ENCODE measurements around the gene MBD3L1. TPM values are rescaled to one million over a fixed set of nuclear protein-coding genes. Genes with fewer than 3 reads are reported as not detected.

Gene MBD3L1
- total and polyA plus RNA-seq, 2 of the 4 experiments (the other 2 are of a cell fraction) = not detected

GRCh38 chr19:8835446-8835845 is 3.3 kb downstream of the MBD3L1 start:
- no peak overlapping the region for H4K91ac ChIP-seq (ENCODE audit: insufficient read depth, low read depth, low read length)
- in situ Hi-C loops (cut with MboI; ENCODE audit: low sequenced_read_pairs) (no loop called here), intact Hi-C loops (cut with micrococcal nuclease) (no loop called here), dilution Hi-C loops (cut with HindIII; ENCODE audit: low sequenced_read_pairs, unreplicated experiment) (no loop called here)
- no peaks in the 10 kb centered on the region; the same call in 1 of the 2 replicates for H3K9me3 ChIP-seq (ENCODE audit: control insufficient read depth, insufficient read depth, low read length)
- H2BK20ac ChIP-seq (ENCODE audit: low read depth, low read length) = no peak overlapping the region
- H3K14ac ChIP-seq (replicated peaks; ENCODE audit: low read depth, low read length) = no peak overlapping the region
- no peaks in the 10 kb centered on the region for H3K36me3 ChIP-seq (ENCODE audit: control insufficient read depth, insufficient read depth, low read length)
- H2BK15ac ChIP-seq (ENCODE audit: low read depth, low read length) = no peak overlapping the region
- CTCF ChIA-PET = no interaction called here
- no peak overlapping the region for H3K18ac ChIP-seq (ENCODE audit: low read depth, low read length)
- DNase-seq = no peak
- H3K27me3 ChIP-seq (ENCODE audit: control insufficient read depth, insufficient read depth, low read length) = no peaks in the 10 kb centered on the region
- H4K8ac ChIP-seq (ENCODE audit: low read depth in 2 of 2, low read length in 2 of 2) = no peak overlapping the region
- WGBS, 2 experiments (ENCODE audit: extremely low coverage in 2 of 2, insufficient read length in 1 of 2) = no CpG with 5 or more reads among the region's 2 CpGs
- no peaks in the 10 kb centered on the region for H3K9me1 ChIP-seq (ENCODE audit: insufficient read depth, low read length)
- no peak overlapping the region for H3K56ac ChIP-seq (ENCODE audit: extremely low read depth, insufficient read depth, low read length)
- H3K9ac ChIP-seq (ENCODE audit: low read depth, low read length) = no peak overlapping the region
- no peak overlapping the region for H3K4me2 ChIP-seq (ENCODE audit: low read depth, low read length)
- no peak overlapping the region for H3K4me3 ChIP-seq (ENCODE audit: insufficient read depth, low read depth, low read length)
- no TSS peak for BruUV-seq (replicated peaks)
- no peak overlapping the region for H2AK5ac ChIP-seq (ENCODE audit: low read depth, low read length)
- H3K4me1 ChIP-seq (ENCODE audit: control insufficient read depth, insufficient read depth, low read length) = peaks cover 4% of the 10 kb centered on the region
- no peaks in the 10 kb centered on the region for H4K20me1 ChIP-seq (ENCODE audit: insufficient read depth, low read length)
- peaks cover 8 to 9% of the 10 kb centered on the region in 2 experiments; a peak in 3 of 4 replicates for H3K79me1 ChIP-seq (ENCODE audit: low read depth in 1 of 2, low read length in 2 of 2)
- POLR2A ChIA-PET (ENCODE audit: unreplicated experiment) = no interaction called here
- no peak overlapping the region for H3K27ac ChIP-seq (ENCODE audit: insufficient read depth, low read length)
- no peak overlapping the region for H2AK9ac ChIP-seq (replicated peaks; ENCODE audit: low read depth, low read length, poor library complexity)
- no peak overlapping the region for H2BK5ac ChIP-seq (ENCODE audit: low read depth, low read length, poor library complexity, severe bottlenecking)
- no peak overlapping the region for H3K4ac ChIP-seq (ENCODE audit: low read depth, low read length)
- TF ChIP-seq CEBPB (IDR thresholded peaks at IDR 0.05; ENCODE audit: low read depth, low read length) = no peak
- TF ChIP-seq POLR2A (IDR thresholded peaks at IDR 0.05; ENCODE audit: low read depth, low read length) = no peak
- no peak for TF ChIP-seq CTCF (conservative IDR thresholded peaks at IDR 0.05; ENCODE audit: low read depth, low read length)
- TF ChIP-seq RFX5 (IDR thresholded peaks at IDR 0.05; ENCODE audit: low read depth, low read length) = no peak
- TF ChIP-seq MXI1 (IDR thresholded peaks at IDR 0.05; ENCODE audit: borderline replicate concordance, low read depth, low read length) = no peak
- TF ChIP-seq RCOR1 (IDR thresholded peaks at IDR 0.05; ENCODE audit: insufficient replicate concordance, low read length) = no peak
- no peak for TF ChIP-seq NFE2L2 (IDR thresholded peaks at IDR 0.05; ENCODE audit: low read depth, low read length)
- no peak for TF ChIP-seq CHD1 (IDR thresholded peaks at IDR 0.05; ENCODE audit: low read depth, low read length)
- TF ChIP-seq BHLHE40 (IDR thresholded peaks at IDR 0.05; ENCODE audit: low read depth, low read length) = no peak
- TF ChIP-seq USF2 (IDR thresholded peaks at IDR 0.05; ENCODE audit: low read depth, low read length) = no peak
- no peak for TF ChIP-seq MAFK (IDR thresholded peaks at IDR 0.05; ENCODE audit: low read depth, low read length)
- no peak for TF ChIP-seq RAD21 (IDR thresholded peaks at IDR 0.05; ENCODE audit: low read length)
- TF ChIP-seq SMC3 (IDR thresholded peaks at IDR 0.05; ENCODE audit: low read depth, low read length) = no peak
- no peak for TF ChIP-seq ELK1 (IDR thresholded peaks at IDR 0.05; ENCODE audit: borderline replicate concordance, low read depth, low read length)
- TF ChIP-seq MAZ (IDR thresholded peaks at IDR 0.05; ENCODE audit: borderline replicate concordance, low read depth, low read length) = no peak
- no peak for TF ChIP-seq FOS (IDR thresholded peaks at IDR 0.05; ENCODE audit: low read depth, low read length)
- no peak overlapping the region for H2AFZ ChIP-seq (replicated peaks; ENCODE audit: low read length, poor library complexity)
- ATAC-seq (ENCODE audit: low read depth) = no peak
- H2BK120ac ChIP-seq (ENCODE audit: low read depth, low read length) = no peak overlapping the region
- no peak overlapping the region for H4K5ac ChIP-seq (ENCODE audit: low read depth, low read length)
- H3K23ac ChIP-seq (ENCODE audit: low read depth, low read length) = no peak overlapping the region
